ENCODE results near the gene ZNF594.
"Not testable (repeated sequence)": the region's sequence is repeated elsewhere in the genome, so short reads cannot be mapped to it uniquely, and the experiment has no call there.

- TF ChIP-seq, protein P1, sequence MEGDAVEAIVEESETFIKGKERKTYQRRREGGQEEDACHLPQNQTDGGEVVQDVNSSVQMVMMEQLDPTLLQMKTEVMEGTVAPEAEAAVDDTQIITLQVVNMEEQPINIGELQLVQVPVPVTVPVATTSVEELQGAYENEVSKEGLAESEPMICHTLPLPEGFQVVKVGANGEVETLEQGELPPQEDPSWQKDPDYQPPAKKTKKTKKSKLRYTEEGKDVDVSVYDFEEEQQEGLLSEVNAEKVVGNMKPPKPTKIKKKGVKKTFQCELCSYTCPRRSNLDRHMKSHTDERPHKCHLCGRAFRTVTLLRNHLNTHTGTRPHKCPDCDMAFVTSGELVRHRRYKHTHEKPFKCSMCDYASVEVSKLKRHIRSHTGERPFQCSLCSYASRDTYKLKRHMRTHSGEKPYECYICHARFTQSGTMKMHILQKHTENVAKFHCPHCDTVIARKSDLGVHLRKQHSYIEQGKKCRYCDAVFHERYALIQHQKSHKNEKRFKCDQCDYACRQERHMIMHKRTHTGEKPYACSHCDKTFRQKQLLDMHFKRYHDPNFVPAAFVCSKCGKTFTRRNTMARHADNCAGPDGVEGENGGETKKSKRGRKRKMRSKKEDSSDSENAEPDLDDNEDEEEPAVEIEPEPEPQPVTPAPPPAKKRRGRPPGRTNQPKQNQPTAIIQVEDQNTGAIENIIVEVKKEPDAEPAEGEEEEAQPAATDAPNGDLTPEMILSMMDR (IDR thresholded peaks at IDR 0.05) = not testable (repeated sequence)
- TF ChIP-seq POLR2A (IDR thresholded peaks at IDR 0.05) = not testable (repeated sequence)
Measured at GRCh38 chr17:5146122-5146521, 45.5 kb downstream of the ZNF594 start.
